GM18858 (cell line): ENCODE data around the gene EGFL7.

ENCODE experiments used
- ATAC-seq: cut with Tn5 transposase; IDR thresholded peaks from one replicate; pipeline ENCODE4 v1.9.1; 2021; ENCODE audit not compliant: unreplicated experiment

Gene EGFL7

DNA sequence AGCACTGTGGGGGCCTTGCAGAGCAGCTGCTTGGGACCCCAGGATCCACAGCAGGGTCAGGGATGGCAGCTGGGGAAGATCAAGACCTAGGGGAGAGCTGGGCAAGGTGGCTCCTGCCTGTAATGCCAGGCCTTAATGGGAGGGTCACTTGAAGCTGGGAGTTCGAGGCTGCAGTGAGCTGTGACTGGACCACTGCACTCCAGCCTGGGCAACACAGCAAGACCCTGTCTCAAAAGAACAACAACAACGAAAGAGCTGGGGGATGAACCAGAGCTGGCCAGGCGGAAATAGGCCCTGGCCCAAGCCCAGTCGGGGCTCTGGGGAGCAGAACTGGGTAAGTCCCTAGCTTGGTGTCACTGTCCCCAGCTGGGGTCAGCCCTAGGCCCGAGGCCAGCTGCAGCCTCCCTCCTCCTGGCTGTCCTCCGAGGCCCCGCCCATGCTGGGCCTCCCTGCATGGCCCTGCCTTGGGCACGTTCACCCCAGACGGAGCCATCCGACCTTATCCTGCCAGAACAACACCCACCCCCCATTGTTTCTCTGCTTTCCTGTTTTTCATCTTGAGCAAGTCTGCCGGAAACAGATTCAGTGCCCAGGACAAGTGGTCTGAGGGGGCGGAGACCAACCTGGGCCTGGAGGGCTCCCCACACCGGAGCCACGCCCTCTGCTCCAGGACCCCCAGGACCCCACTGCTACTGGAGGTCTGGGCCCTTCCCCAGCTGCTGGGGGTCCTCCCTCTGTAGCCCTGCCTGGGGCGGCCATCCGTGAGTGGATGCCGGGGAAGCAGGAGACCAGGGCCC lies 51.6 kb downstream of the EGFL7 start:
- no peak for ATAC-seq

DNA sequence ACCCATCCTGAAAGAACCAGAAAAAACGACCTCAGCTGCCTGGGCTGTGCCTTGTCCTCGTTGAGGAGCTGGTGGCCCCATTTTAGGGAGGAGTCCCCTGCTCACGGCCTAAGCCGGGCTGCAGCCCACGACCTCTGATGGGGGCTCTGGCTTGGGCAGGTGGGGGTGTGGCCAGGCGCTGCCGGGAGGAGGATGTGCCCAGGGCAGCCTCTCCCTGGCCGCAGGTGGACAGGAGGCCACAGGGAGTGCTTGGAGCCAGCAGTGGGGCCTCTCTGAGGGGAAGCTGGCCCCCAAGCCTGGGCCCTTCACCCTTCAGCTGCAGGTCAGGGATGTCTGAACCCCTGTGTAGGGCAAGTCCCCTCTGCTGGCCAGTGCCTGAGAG lies 52.2 kb downstream of the EGFL7 start:
- no peak for ATAC-seq

- no peak for ATAC-seq
Observed at GRCh38 chr9:136717399-136717798, 54.7 kb downstream of the EGFL7 start.

DNA sequence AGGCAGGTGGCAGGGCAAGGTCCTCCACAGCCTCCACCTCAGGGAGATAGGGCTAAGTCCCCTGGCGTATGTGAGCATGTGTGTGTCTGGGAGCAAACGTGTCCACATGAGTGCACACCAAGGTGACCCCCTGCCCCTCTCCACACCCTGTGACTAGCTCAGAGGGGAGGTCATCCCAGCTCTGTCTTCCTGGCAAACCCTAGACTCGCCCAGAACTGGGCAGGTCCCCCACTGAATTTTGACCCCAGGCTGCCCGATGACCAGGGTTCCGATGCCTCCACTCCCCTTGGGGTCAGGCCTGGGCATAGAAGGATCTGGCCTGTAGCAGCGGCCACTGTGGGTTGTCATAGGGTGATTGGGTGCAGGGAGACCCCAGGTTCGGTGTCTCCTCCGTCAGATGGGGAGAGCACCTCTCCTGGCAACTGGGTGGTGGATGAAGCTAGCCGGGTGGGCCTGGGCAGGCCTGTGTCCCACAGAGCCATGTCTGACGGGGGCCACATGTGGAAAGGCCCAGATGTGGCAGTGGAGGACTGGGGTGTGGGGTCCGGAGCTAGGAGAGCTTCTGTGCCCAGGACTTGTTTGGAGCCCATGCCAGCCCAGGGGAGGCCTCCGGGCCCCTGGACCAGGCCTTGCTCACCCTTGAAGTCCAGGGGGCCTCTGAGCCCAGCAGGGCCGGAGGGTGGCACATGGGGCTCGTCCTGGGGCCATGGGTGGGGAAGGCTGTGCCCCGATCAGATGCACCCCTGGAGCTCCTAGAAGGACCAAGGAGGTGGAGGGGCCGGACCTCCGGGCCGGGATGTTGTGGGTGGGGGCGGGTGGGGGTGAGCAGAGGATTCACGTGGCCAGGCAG lies 55.9 kb downstream of the EGFL7 start:
- ATAC-seq, result no peak

GRCh38 chr9:136719195-136719880 lies 56.6 kb downstream of the EGFL7 start:
- no peak for ATAC-seq

DNA sequence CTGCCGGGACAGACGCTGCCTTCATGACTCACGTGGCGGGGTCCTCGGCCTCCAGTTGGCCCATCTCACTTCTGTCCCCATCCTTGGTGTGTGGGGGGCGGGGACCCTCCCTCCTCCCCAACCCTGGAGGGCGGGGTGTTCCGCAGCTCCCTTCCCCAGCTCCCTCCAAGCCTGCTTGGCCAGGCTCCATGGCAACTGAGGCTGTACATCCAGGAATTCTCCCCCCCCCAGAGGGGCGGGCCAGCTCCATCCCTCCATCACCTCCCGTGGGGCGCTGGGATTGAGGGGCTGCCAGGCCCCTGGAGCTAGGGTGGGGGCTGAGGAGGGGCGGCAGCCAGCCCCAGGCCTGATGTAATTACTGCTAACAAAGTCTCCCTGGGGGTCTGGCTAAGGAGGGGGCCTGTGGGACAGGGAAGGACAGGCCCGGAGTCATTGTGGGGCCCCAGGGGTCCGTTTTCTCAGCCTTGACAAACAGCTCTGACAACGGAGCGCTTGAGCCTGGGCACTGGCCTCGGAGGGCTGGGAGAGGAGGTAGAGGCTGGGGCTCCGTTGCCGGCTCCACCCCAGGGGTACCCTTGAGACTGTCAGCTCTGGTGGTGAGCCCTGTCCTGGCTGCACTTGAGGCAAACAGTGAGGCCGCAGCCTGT lies 57.7 kb downstream of the EGFL7 start:
- no peak for ATAC-seq

GRCh38 chr9:136720898-136721338 lies 58.2 kb downstream of the EGFL7 start:
- ATAC-seq, result no peak

GRCh38 chr9:136721339-136722092 lies 58.8 kb downstream of the EGFL7 start:
- no peak for ATAC-seq
